Kidney (tissue), 14 donors: ENCODE measurements around the gene RAB40AL. TPM values are rescaled to one million over a fixed set of nuclear protein-coding genes. Genes with fewer than 3 reads are reported as not detected.

ENCODE experiments used
- DNase-seq, 5 donors: peaks; one replicate each; pipeline ENCODE4 v3.0.0-alpha.2; 2013 to 2020
- FAIRE-seq: peaks from 2 replicates; lab custom pipeline; 2012; peaks lifted over from hg19 to GRCh38; lab: Jason Lieb, UNC
- H3K27ac ChIP-seq, 2 donors: one replicate each; pipeline ENCODE4 v1.7.0; 2013; ENCODE audit warnings: low read depth in 2 of 2, low read length in 2 of 2, inconsistent platforms in 1 of 2
- H3K27me3 ChIP-seq: one replicate; pipeline ENCODE4 v1.7.1; 2013; ENCODE audit warnings: low read length, inconsistent platforms; ENCODE audit not compliant: control insufficient read depth, insufficient read depth
- H3K36me3 ChIP-seq, 3 donors: one replicate each; pipeline versions ENCODE4 v1.7.0 to v1.7.1; 2013; ENCODE audit warnings: low read length in 3 of 3, control low read depth in 1 of 3, inconsistent platforms in 1 of 3; ENCODE audit not compliant: insufficient read depth in 3 of 3, control insufficient read depth in 2 of 3
- H3K4me1 ChIP-seq, 3 donors: one replicate each; pipeline versions ENCODE4 v1.7.0 to v1.7.1; 2013; ENCODE audit warnings: low read length in 3 of 3, inconsistent platforms in 1 of 3, low read depth in 1 of 3; ENCODE audit not compliant: control insufficient read depth in 2 of 3, insufficient read depth in 2 of 3
- H3K4me3 ChIP-seq, 3 donors: one replicate each; pipeline versions ENCODE4 v1.7.0 to v1.8.1; 2013; ENCODE audit warnings: low read length in 3 of 3, control low read depth in 1 of 3, inconsistent platforms in 1 of 3
- H3K9ac ChIP-seq, 3 donors: one replicate each; pipeline versions ENCODE4 v1.7.0 to v1.7.1; 2013; ENCODE audit warnings: low read length in 3 of 3, control low read depth in 1 of 3, inconsistent platforms in 1 of 3
- H3K9me3 ChIP-seq, 3 donors: one replicate each; pipeline versions ENCODE4 v1.7.0 to v1.7.1; 2013; ENCODE audit warnings: low read length in 3 of 3, control low read depth in 1 of 3, inconsistent platforms in 1 of 3; ENCODE audit not compliant: control insufficient read depth in 2 of 3, insufficient read depth in 1 of 3
- intact Hi-C: fragments of 100-400 bp; cut with DNase I; formaldehyde crosslinking; loops from one replicate; pipeline ENCODE4 v1.11.1; 2022
- polyA plus RNA-seq: library from polyadenylated mRNA; stranded (reverse); fragments of 350-450 nt; fragmentation: Illumina TruSeq; extraction: RNeasy Lipid Tissue Mini Kit (QIAGEN cat#74804); gene quantifications from one replicate; pipeline ENCODE4 v1.2.3, GENCODE V29; 2014; ENCODE audit warnings: low read depth, low replicate concordance; ENCODE audit not compliant: insufficient read depth
- total RNA-seq: library from RNA; stranded (reverse); fragmentation: NEBNext Ultra II Directional; extraction: Animal tissue kit (Norgen Biotek cat#: 25700); gene quantifications from one replicate; pipeline ENCODE4 v1.2.1, GENCODE V29; 2021
- TF ChIP-seq, protein P1 (sequence below): IDR thresholded peaks from 3 replicates; pipeline ENCODE4 v1.5.1; 2012; ENCODE audit warnings: mild to moderate bottlenecking, moderate library complexity, borderline replicate concordance; ENCODE audit not compliant: insufficient read depth; ENCODE audit errors: extremely low read depth
- donor health status: control.
- donor health status: control.
- donor health status: control.
- donor health status: control.
- donor health status: control.
- donor health status: DM: yes; HTN: yes; CAD: no.
- donor health status: Normal renal cell carcinoma (clear cell type).

The RAB40AL gene
- total and polyA plus RNA-seq, 2 donors from 2014 or later = 1.1 TPM; not detected in 1

DNA sequence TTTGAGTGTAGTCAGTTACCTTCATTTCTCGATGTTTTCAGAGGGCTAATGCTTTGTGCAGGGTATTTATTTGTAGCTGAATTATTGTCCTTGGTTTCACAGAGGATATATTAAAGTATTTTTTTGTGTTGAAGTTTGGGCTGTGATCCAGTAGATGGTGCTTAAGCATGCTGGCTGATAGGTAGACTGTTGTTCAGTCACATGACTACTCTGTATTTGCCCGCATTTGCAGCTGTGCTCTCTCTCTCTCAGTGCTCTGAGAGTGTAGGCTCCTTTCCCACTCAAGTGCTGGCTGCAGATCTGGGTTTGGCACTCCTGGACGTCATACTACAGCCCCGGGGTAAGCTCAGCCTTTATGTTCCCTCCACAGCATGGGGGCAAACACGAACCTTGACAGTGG is 21.7 kb downstream of the RAB40AL start:
- Histone ChIP-seq H3K27me3 (no peaks in the 10 kb centered on the region), H3K9me3 (no peaks in the 10 kb centered on the region), H3K27ac (no peak overlapping the region), H3K36me3 (no peaks in the 10 kb centered on the region), H3K4me3 (no peak overlapping the region), H3K9ac (no peak overlapping the region), H3K4me1 (no peaks in the 10 kb centered on the region)
- intact Hi-C loops = loop anchor here (10.0 kb wide), 1 partner anchor 216 kb away; no protein-coding TSS in a partner anchor
- TF ChIP-seq, protein P1, sequence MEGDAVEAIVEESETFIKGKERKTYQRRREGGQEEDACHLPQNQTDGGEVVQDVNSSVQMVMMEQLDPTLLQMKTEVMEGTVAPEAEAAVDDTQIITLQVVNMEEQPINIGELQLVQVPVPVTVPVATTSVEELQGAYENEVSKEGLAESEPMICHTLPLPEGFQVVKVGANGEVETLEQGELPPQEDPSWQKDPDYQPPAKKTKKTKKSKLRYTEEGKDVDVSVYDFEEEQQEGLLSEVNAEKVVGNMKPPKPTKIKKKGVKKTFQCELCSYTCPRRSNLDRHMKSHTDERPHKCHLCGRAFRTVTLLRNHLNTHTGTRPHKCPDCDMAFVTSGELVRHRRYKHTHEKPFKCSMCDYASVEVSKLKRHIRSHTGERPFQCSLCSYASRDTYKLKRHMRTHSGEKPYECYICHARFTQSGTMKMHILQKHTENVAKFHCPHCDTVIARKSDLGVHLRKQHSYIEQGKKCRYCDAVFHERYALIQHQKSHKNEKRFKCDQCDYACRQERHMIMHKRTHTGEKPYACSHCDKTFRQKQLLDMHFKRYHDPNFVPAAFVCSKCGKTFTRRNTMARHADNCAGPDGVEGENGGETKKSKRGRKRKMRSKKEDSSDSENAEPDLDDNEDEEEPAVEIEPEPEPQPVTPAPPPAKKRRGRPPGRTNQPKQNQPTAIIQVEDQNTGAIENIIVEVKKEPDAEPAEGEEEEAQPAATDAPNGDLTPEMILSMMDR = no peak
- FAIRE-seq (no peak), DNase-seq (no peak)

- H3K27ac ChIP-seq = no peak overlapping the region
- H3K9ac ChIP-seq = no peak overlapping the region
- no peaks in the 10 kb centered on the region for H3K27me3 ChIP-seq
- intact Hi-C loops = loop anchor here (10.0 kb wide), 1 partner anchor 215 kb away; no protein-coding TSS in a partner anchor
- FAIRE-seq (no peak), DNase-seq (no peak)
- H3K9me3 ChIP-seq = no peaks in the 10 kb centered on the region
- H3K4me3 ChIP-seq = no peak overlapping the region
- TF ChIP-seq, protein P1 = no peak
- H3K36me3 ChIP-seq = no peaks in the 10 kb centered on the region
- no peaks in the 10 kb centered on the region for H3K4me1 ChIP-seq
Measured at GRCh38 chrX:102959471-102959870, 22.4 kb downstream of the RAB40AL start.

GRCh38 chrX:102963955-102964354 is 26.9 kb downstream of the RAB40AL start:
- FAIRE-seq (no peak), DNase-seq (no peak)
- TF ChIP-seq, protein P1 = no peak
- intact Hi-C loops = no loop called here
- no peaks in the 10 kb centered on the region for H3K4me1 ChIP-seq
- no peaks in the 10 kb centered on the region for H3K9me3 ChIP-seq
- H3K9ac ChIP-seq = no peak overlapping the region
- H3K36me3 ChIP-seq = no peaks in the 10 kb centered on the region
- no peak overlapping the region for H3K4me3 ChIP-seq
- no peak overlapping the region for H3K27ac ChIP-seq
- H3K27me3 ChIP-seq = no peaks in the 10 kb centered on the region

GRCh38 chrX:102964940-102965339 is 27.9 kb downstream of the RAB40AL start:
- H3K36me3 ChIP-seq = no peaks in the 10 kb centered on the region
- no peaks in the 10 kb centered on the region for H3K9me3 ChIP-seq
- no peak overlapping the region for H3K4me3 ChIP-seq
- peak in 1 of 5 donors; percentile 6 for DNase-seq
- no peak overlapping the region for H3K9ac ChIP-seq
- no peaks in the 10 kb centered on the region for H3K4me1 ChIP-seq
- intact Hi-C loops = no loop called here
- H3K27me3 ChIP-seq = no peaks in the 10 kb centered on the region
- H3K27ac ChIP-seq = no peak overlapping the region
- TF ChIP-seq, protein P1 = no peak
- FAIRE-seq = no peak
